HEK293 (cell line): ENCODE results near the gene PIK3R1.

ENCODE experiments used
- CTCF ChIA-PET: fragments of 350-600 bp; formaldehyde crosslinking; extraction: SDS; loops from one replicate; lab custom pipeline; 2021; ENCODE audit warnings: antibody characterized with exemption; lab: Yijun Ruan, JAX
- POLR2A ChIA-PET: fragments of 300-600 bp; formaldehyde crosslinking; extraction: SDS; loops from one replicate; lab custom pipeline; 2020; ENCODE audit warnings: antibody characterized with exemption, inconsistent platforms; lab: Yijun Ruan, JAX
- H3K27ac ChIP-seq: fragments of 200-500 bp; sonication (Bioruptor generic); 2 replicates; pipeline ENCODE4 v1.5.1; 2014; ENCODE audit warnings: low read depth, low read length, control low read depth, inconsistent platforms; ENCODE audit errors: extremely low read depth
- H3K36me3 ChIP-seq, 2 experiments: fragments of 200-500 bp in 1 of 2; sonication (Bioruptor generic) in 1 of 2; 1 replicate in 1 of 2; 2 replicates in 1 of 2; pipeline ENCODE4 v1.5.1; 2014 to 2017; ENCODE audit warnings: inconsistent platforms in 2 of 2, low read length in 2 of 2; ENCODE audit not compliant: control insufficient read depth in 2 of 2, insufficient read depth in 1 of 2
- H3K4me1 ChIP-seq: fragments of 200-500 bp; sonication (Bioruptor generic); 2 replicates; pipeline ENCODE4 v1.5.1; 2014; ENCODE audit warnings: mild to moderate bottlenecking, low read length, inconsistent platforms; ENCODE audit not compliant: control insufficient read depth, insufficient read depth
- H3K4me3 ChIP-seq: 2 replicates; pipeline ENCODE4 v1.5.1; 2011; ENCODE audit warnings: low read depth, mild to moderate bottlenecking, control low read depth, low read length, moderate library complexity
- H3K9me3 ChIP-seq: fragments of 200-500 bp; sonication (Bioruptor generic); 2 replicates; pipeline ENCODE4 v1.5.1; 2014; ENCODE audit warnings: low read depth, low read length, inconsistent platforms; ENCODE audit not compliant: control insufficient read depth, insufficient read depth
- EGR2 ChIP-seq: fragments of 450-650 bp; formaldehyde crosslinking; IDR thresholded peaks from 2 replicates; pipeline ENCODE4 v1.5.1; 2016; ENCODE audit warnings: low read depth, missing biosample characterization, missing genetic modification characterization
- KLF1 ChIP-seq: fragments of 450-650 bp; formaldehyde crosslinking; IDR thresholded peaks from 2 replicates; pipeline ENCODE4 v1.5.1; 2016; ENCODE audit warnings: missing biosample characterization, missing genetic modification characterization
- MZF1 ChIP-seq: fragments of 450-650 bp; formaldehyde crosslinking; IDR thresholded peaks from 2 replicates; pipeline ENCODE4 v1.5.1; 2017; ENCODE audit warnings: missing biosample characterization, missing genetic modification characterization, borderline replicate concordance
- OSR2 ChIP-seq: fragments of 450-650 bp; formaldehyde crosslinking; IDR thresholded peaks from 2 replicates; pipeline ENCODE4 v1.5.1; 2016; ENCODE audit warnings: missing biosample characterization, missing genetic modification characterization
- PRDM1 ChIP-seq: fragments of 450-650 bp; formaldehyde crosslinking; IDR thresholded peaks from 2 replicates; pipeline ENCODE4; 2016; ENCODE audit warnings: missing biosample characterization, missing genetic modification characterization
- SCRT1 ChIP-seq: fragments of 450-650 bp; formaldehyde crosslinking; IDR thresholded peaks from 2 replicates; pipeline ENCODE4 v1.5.1; 2016; ENCODE audit warnings: missing biosample characterization, missing genetic modification characterization, borderline replicate concordance
- TRIM28 ChIP-seq: IDR thresholded peaks from 2 replicates; pipeline ENCODE4 v1.6.1; 2011; ENCODE audit warnings: low read length, control low read depth, borderline replicate concordance
- ZFHX2 ChIP-seq: fragments of 450-650 bp; formaldehyde crosslinking; conservative IDR thresholded peaks from 2 replicates; pipeline ENCODE4 v1.5.1; 2016; ENCODE audit warnings: missing biosample characterization, missing genetic modification characterization
- ZNF10 ChIP-seq: fragments of 450-650 bp; formaldehyde crosslinking; IDR thresholded peaks from 2 replicates; pipeline ENCODE4 v1.5.1; 2017; ENCODE audit warnings: missing biosample characterization, missing genetic modification characterization
- ZNF146 ChIP-seq: fragments of 450-650 bp; formaldehyde crosslinking; IDR thresholded peaks from 2 replicates; pipeline ENCODE4 v1.5.1; 2016; ENCODE audit warnings: missing biosample characterization, missing genetic modification characterization
- ZNF174 ChIP-seq: fragments of 450-650 bp; formaldehyde crosslinking; IDR thresholded peaks from 2 replicates; pipeline ENCODE4 v1.5.0; 2017; ENCODE audit warnings: missing biosample characterization, mild to moderate bottlenecking, missing genetic modification characterization
- ZNF221 ChIP-seq: fragments of 450-650 bp; formaldehyde crosslinking; IDR thresholded peaks from 2 replicates; pipeline ENCODE4 v1.5.1; 2017; ENCODE audit warnings: missing biosample characterization, missing genetic modification characterization, borderline replicate concordance
- ZNF341 ChIP-seq: fragments of 450-650 bp; formaldehyde crosslinking; IDR thresholded peaks from 2 replicates; pipeline ENCODE4; 2016; ENCODE audit warnings: low read depth, missing biosample characterization, missing genetic modification characterization
- ZNF544 ChIP-seq: fragments of 450-650 bp; formaldehyde crosslinking; IDR thresholded peaks from 2 replicates; pipeline ENCODE4 v1.5.0; 2017; ENCODE audit warnings: missing biosample characterization, missing genetic modification characterization
- ZNF596 ChIP-seq: fragments of 450-650 bp; IDR thresholded peaks from 2 replicates; pipeline ENCODE4 v1.5.0; 2018; ENCODE audit warnings: missing biosample characterization, mild to moderate bottlenecking, missing genetic modification characterization, moderate library complexity
- ZNF747 ChIP-seq: fragments of 450-650 bp; formaldehyde crosslinking; IDR thresholded peaks from 2 replicates; pipeline ENCODE4 v1.5.1; 2016; ENCODE audit warnings: missing biosample characterization, missing genetic modification characterization
- ZSCAN4 ChIP-seq: fragments of 450-650 bp; formaldehyde crosslinking; IDR thresholded peaks from 2 replicates; pipeline ENCODE4 v1.5.1; 2017; ENCODE audit warnings: missing biosample characterization, missing genetic modification characterization
- TF ChIP-seq, protein P1 (sequence below): fragments of 450-650 bp; formaldehyde crosslinking; IDR thresholded peaks from 2 replicates; pipeline ENCODE4 v1.5.1; 2017; ENCODE audit warnings: missing biosample characterization, missing genetic modification characterization
- TF ChIP-seq, protein P2 (sequence below): fragments of 450-650 bp; formaldehyde crosslinking; IDR thresholded peaks from 2 replicates; pipeline ENCODE4 v1.5.1; 2016; ENCODE audit warnings: missing biosample characterization, missing genetic modification characterization
- TF ChIP-seq, protein P3 (sequence below): fragments of 450-650 bp; formaldehyde crosslinking; IDR thresholded peaks from 2 replicates; pipeline ENCODE4 v1.5.1; 2016; ENCODE audit warnings: missing biosample characterization, missing genetic modification characterization

PIK3R1 gene

GRCh38 chr5:68249520-68249919 is 34.0 kb downstream of the PIK3R1 start:
- CTCF ChIA-PET, result interaction anchor here (1.1 kb wide), 1 partner anchor 1003 kb away, joined by 5 read pairs; no protein-coding TSS in a partner anchor
- H3K4me1 ChIP-seq, result peaks cover 17% of the 10 kb centered on the region

GRCh38 chr5:68250661-68251298 is 35.2 kb downstream of the PIK3R1 start:
- Histone ChIP-seq H3K4me3 (no peak overlapping the region), H3K4me1 (peaks cover 13% of the 10 kb centered on the region), H3K27ac (no peak overlapping the region; the same call in 1 of the 2 replicates), H3K9me3 (no peaks in the 10 kb centered on the region), H3K36me3 (no peaks in the 10 kb centered on the region; a peak in 1 of 3 replicates)
- ChIA-PET CTCF (interaction anchor here (0.5 to 1.1 kb wide), 2 partner anchors 1004 to 1654 kb away, joined by 3 to 5 read pairs; no protein-coding TSS in a partner anchor), POLR2A (interaction anchor here (1.7 kb wide), 1 partner anchor 35 kb away, joined by 12 read pairs; the partner anchor contains the start of gene PIK3R1)
- TF ChIP-seq ZNF544 (no peak), ZNF146 (tag by site-specific recombination) (no peak), PRDM1 (tag by site-specific recombination) (no peak), ZNF10 (tag by site-specific recombination) (peak; percentile 78), OSR2 (tag by site-specific recombination) (peak; percentile 38; the same call in 1 of the 2 replicates), ZNF174 (no peak)
- TF ChIP-seq, protein P1, sequence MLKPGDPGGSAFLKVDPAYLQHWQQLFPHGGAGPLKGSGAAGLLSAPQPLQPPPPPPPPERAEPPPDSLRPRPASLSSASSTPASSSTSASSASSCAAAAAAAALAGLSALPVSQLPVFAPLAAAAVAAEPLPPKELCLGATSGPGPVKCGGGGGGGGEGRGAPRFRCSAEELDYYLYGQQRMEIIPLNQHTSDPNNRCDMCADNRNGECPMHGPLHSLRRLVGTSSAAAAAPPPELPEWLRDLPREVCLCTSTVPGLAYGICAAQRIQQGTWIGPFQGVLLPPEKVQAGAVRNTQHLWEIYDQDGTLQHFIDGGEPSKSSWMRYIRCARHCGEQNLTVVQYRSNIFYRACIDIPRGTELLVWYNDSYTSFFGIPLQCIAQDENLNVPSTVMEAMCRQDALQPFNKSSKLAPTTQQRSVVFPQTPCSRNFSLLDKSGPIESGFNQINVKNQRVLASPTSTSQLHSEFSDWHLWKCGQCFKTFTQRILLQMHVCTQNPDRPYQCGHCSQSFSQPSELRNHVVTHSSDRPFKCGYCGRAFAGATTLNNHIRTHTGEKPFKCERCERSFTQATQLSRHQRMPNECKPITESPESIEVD (tag by site-specific recombination), result peak; percentile 33; the same call in 1 of the 2 replicates

More at GRCh38 chr5:68249520-68249919, 34.0 kb downstream of the PIK3R1 start:
- POLR2A ChIA-PET, result interaction anchor here (0.7 to 1.7 kb wide), 2 partner anchors 33 to 253 kb away, joined by 6 to 12 read pairs; partner anchors contain the start of gene PIK3R1
- Histone ChIP-seq H3K4me3 (no peak overlapping the region), H3K36me3 (no peaks in the 10 kb centered on the region; a peak in 1 of 3 replicates), H3K9me3 (no peaks in the 10 kb centered on the region), H3K27ac (no peak overlapping the region)
- TF ChIP-seq ZNF341 (tag by site-specific recombination), result no peak
- TF ChIP-seq MZF1 (tag by site-specific recombination), result peak; percentile 54; the same call in 1 of the 2 replicates

- ChIA-PET POLR2A (interaction anchor here (1.7 to 3.1 kb wide), 2 partner anchors 35 to 36 kb away, joined by 12 to 15 read pairs; partner anchors contain the start of gene PIK3R1), CTCF (interaction anchor here (1.4 to 2.7 kb wide), 2 partner anchors 20 to 1004 kb away, joined by 6 to 36 read pairs; no protein-coding TSS in a partner anchor)
- Histone ChIP-seq H3K36me3 (no peaks in the 10 kb centered on the region; a peak in 1 of 3 replicates), H3K4me3 (no peak overlapping the region), H3K4me1 (peaks cover 13% of the 10 kb centered on the region), H3K27ac (no peak overlapping the region), H3K9me3 (no peaks in the 10 kb centered on the region)
- no peak for TF ChIP-seq ZNF596
- TF ChIP-seq ZNF747 (tag by site-specific recombination), result no peak
- TF ChIP-seq ZFHX2 (tag by site-specific recombination), result peak; percentile 82
- TF ChIP-seq EGR2, result peak; percentile 54; the same call in 1 of the 2 replicates
Observed at GRCh38 chr5:68251386-68251785, 35.8 kb downstream of the PIK3R1 start.

GRCh38 chr5:68251804-68252522 is 36.4 kb downstream of the PIK3R1 start:
- POLR2A ChIA-PET, result interaction anchor here (3.1 kb wide), 1 partner anchor 36 kb away, joined by 15 read pairs; the partner anchor contains the start of gene PIK3R1
- H3K9me3 ChIP-seq, result no peaks in the 10 kb centered on the region
- H3K4me3 ChIP-seq, result no peak overlapping the region
- CTCF ChIA-PET, result interaction anchor here (0.6 to 2.7 kb wide), 20 partner anchors 9 to 1095 kb away, joined by 3 to 36 read pairs (median 4); partner anchors contain the start of gene PIK3R1
- H3K27ac ChIP-seq, result no peak overlapping the region
- no peaks in the 10 kb centered on the region; a peak in 1 of 3 replicates for H3K36me3 ChIP-seq
- peaks cover 13% of the 10 kb centered on the region for H3K4me1 ChIP-seq
- TF ChIP-seq KLF1 (tag by site-specific recombination) (no peak), ZSCAN4 (tag by site-specific recombination) (no peak), TRIM28 (no peak), SCRT1 (tag by site-specific recombination) (0 out of 2 replicates have a peak, but pooled peaks have one; percentile 21), ZNF221 (tag by site-specific recombination) (no peak), PRDM1 (tag by site-specific recombination) (0 out of 2 replicates have a peak, but pooled peaks have one; percentile 46)
- TF ChIP-seq, protein P2, sequence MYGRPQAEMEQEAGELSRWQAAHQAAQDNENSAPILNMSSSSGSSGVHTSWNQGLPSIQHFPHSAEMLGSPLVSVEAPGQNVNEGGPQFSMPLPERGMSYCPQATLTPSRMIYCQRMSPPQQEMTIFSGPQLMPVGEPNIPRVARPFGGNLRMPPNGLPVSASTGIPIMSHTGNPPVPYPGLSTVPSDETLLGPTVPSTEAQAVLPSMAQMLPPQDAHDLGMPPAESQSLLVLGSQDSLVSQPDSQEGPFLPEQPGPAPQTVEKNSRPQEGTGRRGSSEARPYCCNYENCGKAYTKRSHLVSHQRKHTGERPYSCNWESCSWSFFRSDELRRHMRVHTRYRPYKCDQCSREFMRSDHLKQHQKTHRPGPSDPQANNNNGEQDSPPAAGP (tag by site-specific recombination), result no peak
- TF ChIP-seq, protein P3, sequence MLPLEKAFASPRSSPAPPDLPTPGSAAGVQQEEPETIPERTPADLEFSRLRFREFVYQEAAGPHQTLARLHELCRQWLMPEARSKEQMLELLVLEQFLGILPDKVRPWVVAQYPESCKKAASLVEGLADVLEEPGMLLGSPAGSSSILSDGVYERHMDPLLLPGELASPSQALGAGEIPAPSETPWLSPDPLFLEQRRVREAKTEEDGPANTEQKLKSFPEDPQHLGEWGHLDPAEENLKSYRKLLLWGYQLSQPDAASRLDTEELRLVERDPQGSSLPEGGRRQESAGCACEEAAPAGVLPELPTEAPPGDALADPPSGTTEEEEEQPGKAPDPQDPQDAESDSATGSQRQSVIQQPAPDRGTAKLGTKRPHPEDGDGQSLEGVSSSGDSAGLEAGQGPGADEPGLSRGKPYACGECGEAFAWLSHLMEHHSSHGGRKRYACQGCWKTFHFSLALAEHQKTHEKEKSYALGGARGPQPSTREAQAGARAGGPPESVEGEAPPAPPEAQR, result no peak
